ENCODE data around the gene FAM43B. TPM values are rescaled to one million over a fixed set of nuclear protein-coding genes. Genes with fewer than 3 reads are reported as not detected.
A peak's percentile ranks its signal among the peaks of the same experiment; 100 is the strongest.

Gene FAM43B
- total RNA-seq, 4 donors from 2014 or later, result 0.59 to 3.5 (median 2.5) TPM

GRCh38 chr1:20574686-20575540 is 22.5 kb downstream of the FAM43B start:
- DNase-seq, result peak; percentile 60 to 69
- intact Hi-C loops (cut with DNase I), result loop anchor here (10.0 kb wide), 1 partner anchor 70 kb away; no protein-coding TSS in a partner anchor
- H3K4me1 ChIP-seq, result no peaks in the 10 kb centered on the region
- no peaks in the 10 kb centered on the region for H3K9me3 ChIP-seq
- TF ChIP-seq CTCF (IDR thresholded peaks at IDR 0.05) (peak in 5 of 6 experiments; percentile 21 to 57 (median 37)), POLR2A (IDR thresholded peaks at IDR 0.05) (no peak)
- no peak overlapping the region for H3K27ac ChIP-seq
- H3K36me3 ChIP-seq, result no peaks in the 10 kb centered on the region
- WGBS, 2 donors, result 21% methylated on average over 17 to 18 of the region's 18 CpGs
- H3K27me3 ChIP-seq, result no peaks in the 10 kb centered on the region
- no peak overlapping the region for H3K4me3 ChIP-seq (replicated peaks in 1 of 3)

- H3K9me3 ChIP-seq, result no peaks in the 10 kb centered on the region
- H3K36me3 ChIP-seq, result no peaks in the 10 kb centered on the region
- DNase-seq, result no peak
- H3K27me3 ChIP-seq, result no peaks in the 10 kb centered on the region
- WGBS, 2 donors, result 66 to 71% methylated on average over 5 to 10 of the region's 10 CpGs
- TF ChIP-seq CTCF (IDR thresholded peaks at IDR 0.05) (no peak), POLR2A (IDR thresholded peaks at IDR 0.05) (no peak)
- H3K4me3 ChIP-seq (replicated peaks in 1 of 3), result no peak overlapping the region
- no peak overlapping the region for H3K27ac ChIP-seq
- H3K4me1 ChIP-seq, result no peaks in the 10 kb centered on the region
- intact Hi-C loops (cut with DNase I), result loop anchor here (10.0 kb wide), 1 partner anchor 69 kb away; no protein-coding TSS in a partner anchor
Measured at GRCh38 chr1:20575541-20576336, 23.4 kb downstream of the FAM43B start.

GRCh38 chr1:20578062-20578461 is 25.7 kb downstream of the FAM43B start:
- no peak overlapping the region for H3K4me3 ChIP-seq (replicated peaks in 1 of 3)
- no peak overlapping the region for H3K27ac ChIP-seq
- TF ChIP-seq POLR2A (IDR thresholded peaks at IDR 0.05) (no peak), CTCF (IDR thresholded peaks at IDR 0.05) (no peak)
- no peaks in the 10 kb centered on the region for H3K4me1 ChIP-seq
- no peaks in the 10 kb centered on the region for H3K36me3 ChIP-seq
- WGBS, 2 donors, result 83 to 93% methylated on average over 3 of the region's 3 CpGs
- no peak for DNase-seq
- no peaks in the 10 kb centered on the region for H3K27me3 ChIP-seq
- H3K9me3 ChIP-seq, result no peaks in the 10 kb centered on the region
- intact Hi-C loops (cut with DNase I), result loop anchor here (10.0 kb wide), 1 partner anchor 67 kb away; no protein-coding TSS in a partner anchor

- TF ChIP-seq CTCF (IDR thresholded peaks at IDR 0.05) (no peak), POLR2A (IDR thresholded peaks at IDR 0.05) (no peak)
- 71 to 75% methylated on average over 13 of the region's 13 CpGs for WGBS, 2 donors
Measured at GRCh38 chr1:20578721-20579395, 26.5 kb downstream of the FAM43B start.

More at GRCh38 chr1:20578721-20579395, 26.5 kb downstream of the FAM43B start:
- Histone ChIP-seq H3K4me3 (replicated peaks in 1 of 3) (no peak overlapping the region), H3K9me3 (no peaks in the 10 kb centered on the region), H3K36me3 (no peaks in the 10 kb centered on the region), H3K4me1 (no peaks in the 10 kb centered on the region), H3K27me3 (no peaks in the 10 kb centered on the region), H3K27ac (no peak overlapping the region)
- DNase-seq, result no peak
- intact Hi-C loops (cut with DNase I), result loop anchor here (10.0 kb wide), 1 partner anchor 66 kb away; no protein-coding TSS in a partner anchor
